ENCODE results near the gene RPP25L. TPM values are rescaled to one million over a fixed set of nuclear protein-coding genes. Genes with fewer than 3 reads are reported as not detected.

Gene RPP25L
- total RNA-seq, 4 donors from 2014 or later, result 25.1 to 37.4 (median 28.0) TPM

- DNase-seq, result no peak
- H3K4me1 ChIP-seq, result peaks cover 4 to 27% (median 8%) of the 10 kb centered on the region in 3 donors
- intact Hi-C loops (cut with DNase I), result no loop called here
Measured at GRCh38 chr9:34576597-34577399, 35.1 kb downstream of the RPP25L start.

GRCh38 chr9:34575862-34576596 is 35.9 kb downstream of the RPP25L start:
- no peak for DNase-seq
- WGBS, 2 donors, result 63 to 74% methylated on average over 17 of the region's 21 CpGs
- Histone ChIP-seq H3K27me3 (peaks cover 0 to 69% (median 17%) of the 10 kb centered on the region in 4 donors), H3K27ac (no peak overlapping the region), H3K36me3 (no peaks in the 10 kb centered on the region), H3K4me3 (no peak overlapping the region), H3K9me3 (no peaks in the 10 kb centered on the region), H3K4me1 (peaks cover 4 to 34% (median 8%) of the 10 kb centered on the region in 3 donors)
- intact Hi-C loops (cut with DNase I), result no loop called here
- TF ChIP-seq POLR2A (IDR thresholded peaks at IDR 0.05) (no peak), CTCF (IDR thresholded peaks at IDR 0.05) (no peak)

More at GRCh38 chr9:34576597-34577399, 35.1 kb downstream of the RPP25L start:
- H3K9me3 ChIP-seq, result no peaks in the 10 kb centered on the region
- no peaks in the 10 kb centered on the region for H3K36me3 ChIP-seq
- no peak overlapping the region for H3K4me3 ChIP-seq
- 74 to 81% methylated on average over 7 to 8 of the region's 14 CpGs for WGBS, 2 donors
- H3K27me3 ChIP-seq, result peaks cover 0 to 76% (median 17%) of the 10 kb centered on the region in 4 donors
- H3K27ac ChIP-seq, result no peak overlapping the region
- TF ChIP-seq CTCF (IDR thresholded peaks at IDR 0.05) (no peak), POLR2A (IDR thresholded peaks at IDR 0.05) (no peak)

- Histone ChIP-seq H3K27ac (no peak overlapping the region), H3K4me3 (no peak overlapping the region), H3K36me3 (no peaks in the 10 kb centered on the region), H3K9me3 (no peaks in the 10 kb centered on the region), H3K27me3 (peaks cover 0 to 62% (median 17%) of the 10 kb centered on the region in 4 donors), H3K4me1 (peaks cover 4 to 40% (median 8%) of the 10 kb centered on the region in 3 donors)
- DNase-seq, result no peak
- intact Hi-C loops (cut with DNase I), result no loop called here
- TF ChIP-seq CTCF (IDR thresholded peaks at IDR 0.05), result no peak
- no peak for TF ChIP-seq POLR2A (IDR thresholded peaks at IDR 0.05)
- WGBS, 2 donors, result 37 to 66% methylated on average over 7 to 8 of the region's 8 CpGs
Measured at GRCh38 chr9:34575241-34575640, 36.7 kb downstream of the RPP25L start.

GRCh38 chr9:34574571-34574970 is 37.3 kb downstream of the RPP25L start:
- TF ChIP-seq POLR2A (IDR thresholded peaks at IDR 0.05) (no peak), CTCF (IDR thresholded peaks at IDR 0.05) (no peak)
- H3K36me3 ChIP-seq, result no peaks in the 10 kb centered on the region
- H3K27me3 ChIP-seq, result peaks cover 0 to 55% (median 15%) of the 10 kb centered on the region in 4 donors
- H3K9me3 ChIP-seq, result no peaks in the 10 kb centered on the region
- H3K4me1 ChIP-seq, result peaks cover 4 to 40% (median 8%) of the 10 kb centered on the region in 3 donors
- DNase-seq, result no peak
- WGBS, 2 donors, result 82 to 83% methylated on average over 2 of the region's 12 CpGs
- intact Hi-C loops (cut with DNase I), result no loop called here
- H3K4me3 ChIP-seq, result no peak overlapping the region
- no peak overlapping the region for H3K27ac ChIP-seq

Data from esophagus squamous epithelium (tissue), 5 donors.